SU-DHL-6 (cell line): ENCODE results near the gene LTBP1.
"Not testable (repeated sequence)": the region's sequence is repeated elsewhere in the genome, so short reads cannot be mapped to it uniquely, and the experiment has no call there.

ENCODE experiments used
- H2AFZ ChIP-seq: fragments of 200-600 bp; sonication (generic); 2 replicates; pipeline ENCODE4 v1.6.1; 2014; ENCODE audit warnings: low read depth, mild to moderate bottlenecking, moderate library complexity, mixed read lengths, antibody characterized with exemption, low read length; ENCODE audit not compliant: severe bottlenecking
- H3F3A ChIP-seq: fragments of 200-600 bp; shearing (Covaris generic); 2 replicates; pipeline ENCODE4 v1.6.0; 2016; ENCODE audit warnings: antibody characterized with exemption, mild to moderate bottlenecking; ENCODE audit not compliant: insufficient read depth
- H3K27ac ChIP-seq: fragments of 200-600 bp; sonication (generic); 2 replicates; pipeline ENCODE4 v1.5.1; 2016; ENCODE audit warnings: low read depth, mild to moderate bottlenecking, low read length, moderate library complexity, mixed read lengths
- H3K27me3 ChIP-seq: fragments of 200-600 bp; sonication (generic), shearing (Covaris generic); 2 replicates; pipeline ENCODE4 v1.6.0; 2014; ENCODE audit warnings: mild to moderate bottlenecking, low read length
- H3K36me3 ChIP-seq: fragments of 200-600 bp; sonication (generic); 2 replicates; pipeline ENCODE4 v1.6.1; 2014; ENCODE audit warnings: mild to moderate bottlenecking, low read length, mixed read lengths
- H3K4me2 ChIP-seq: fragments of 300-600, 200-600 bp; shearing (Covaris generic), sonication (generic); 2 replicates; pipeline ENCODE4 v1.6.0; 2014; ENCODE audit warnings: low read length, low read depth, mild to moderate bottlenecking; ENCODE audit not compliant: poor library complexity, severe bottlenecking
- H3K4me3 ChIP-seq: fragments of 200-600 bp; sonication (generic); 2 replicates; pipeline ENCODE4 v1.5.1; 2014; ENCODE audit warnings: antibody characterized with exemption, low read length, mild to moderate bottlenecking, mixed read lengths; ENCODE audit not compliant: insufficient read depth, poor library complexity, severe bottlenecking
- H3K79me2 ChIP-seq: fragments of 200-600 bp; sonication (generic); 2 replicates; pipeline ENCODE4 v1.6.1; 2014; ENCODE audit warnings: mild to moderate bottlenecking, low read length, moderate library complexity; ENCODE audit not compliant: insufficient read depth
- H3K9ac ChIP-seq: fragments of 200-600 bp; sonication (generic); 2 replicates; pipeline ENCODE4 v1.7.0; 2014; ENCODE audit warnings: mild to moderate bottlenecking, low read length
- H3K9me2 ChIP-seq: fragments of 200-600 bp; sonication (generic); replicated peaks from 2 replicates; pipeline ENCODE4 v1.6.1; 2014; ENCODE audit warnings: low read length; ENCODE audit not compliant: insufficient read depth
- H3K9me3 ChIP-seq: fragments of 200-600 bp; sonication (generic); 2 replicates; pipeline ENCODE4 v1.6.1; 2014; ENCODE audit warnings: low read length, mixed read lengths; ENCODE audit not compliant: insufficient read depth
- H4K20me1 ChIP-seq: fragments of 200-600 bp; sonication (generic); 2 replicates; pipeline ENCODE4 v1.6.1; 2014; ENCODE audit warnings: low read depth, mild to moderate bottlenecking, antibody characterized with exemption, low read length, moderate library complexity, mixed read lengths
- CTCF ChIP-seq: fragments of 200-600 bp; sonication (generic); IDR thresholded peaks from one replicate; pipeline ENCODE4 v1.5.1; 2017; ENCODE audit warnings: antibody characterized with exemption, mild to moderate bottlenecking, low read length, moderate library complexity; ENCODE audit not compliant: insufficient read depth, poor library complexity, severe bottlenecking
- EZH2phosphoT487 ChIP-seq: fragments of 200-600 bp; sonication (generic), shearing (Covaris generic); conservative IDR thresholded peaks from 2 replicates; pipeline ENCODE4 v1.6.1; 2018; ENCODE audit warnings: mild to moderate bottlenecking, antibody characterized with exemption, low read length, moderate library complexity, mixed read lengths

Gene LTBP1

GRCh38 chr2:33366473-33366872, 419.7 kb downstream of the LTBP1 start:
- no peaks in the 10 kb centered on the region for H3K9me2 ChIP-seq

GRCh38 chr2:33368524-33368923, 421.8 kb downstream of the LTBP1 start:
- H3K9ac ChIP-seq, H3K27ac ChIP-seq: not testable (repeated sequence)
- peaks cover 12% of the 10 kb centered on the region; the same call in 1 of the 2 replicates for H3F3A ChIP-seq

More at GRCh38 chr2:33366473-33366872, 419.7 kb downstream of the LTBP1 start:
- TF ChIP-seq EZH2phosphoT487 (no peak), CTCF (no peak)
- 0 out of 2 replicates have a peak, but pooled peaks cover 3% of the 10 kb centered on the region for H3F3A ChIP-seq
- no peak overlapping the region for H3K9ac ChIP-seq
- no peaks in the 10 kb centered on the region for H3K27me3 ChIP-seq
- H3K36me3 ChIP-seq, result peaks cover 39% of the 10 kb centered on the region
- no peak overlapping the region for H3K4me2 ChIP-seq
- H2AFZ ChIP-seq, result no peak overlapping the region
- H3K4me3 ChIP-seq, result no peak overlapping the region
- H4K20me1 ChIP-seq, result no peaks in the 10 kb centered on the region
- H3K79me2 ChIP-seq, result no peaks in the 10 kb centered on the region
- no peak overlapping the region for H3K27ac ChIP-seq
- no peaks in the 10 kb centered on the region for H3K9me3 ChIP-seq

GRCh38 chr2:33369191-33369590, 422.4 kb downstream of the LTBP1 start:
- Histone ChIP-seq H3K36me3 (peaks cover 15% of the 10 kb centered on the region), H3K9ac (no peak overlapping the region), H2AFZ (no peak overlapping the region), H3K79me2 (no peaks in the 10 kb centered on the region), H3K9me3 (no peaks in the 10 kb centered on the region), H3K9me2 (no peaks in the 10 kb centered on the region), H3K4me3 (no peak overlapping the region), H3K27me3 (no peaks in the 10 kb centered on the region), H3F3A (peaks cover 11% of the 10 kb centered on the region; the same call in 1 of the 2 replicates), H3K4me2 (no peak overlapping the region), H4K20me1 (no peaks in the 10 kb centered on the region), H3K27ac (no peak overlapping the region)
- TF ChIP-seq EZH2phosphoT487, result no peak
- TF ChIP-seq CTCF, result no peak

More at GRCh38 chr2:33368524-33368923, 421.8 kb downstream of the LTBP1 start:
- H3K79me2 ChIP-seq, H3K9me3 ChIP-seq, H3K4me2 ChIP-seq, H4K20me1 ChIP-seq, H3K9me2 ChIP-seq, H3K4me3 ChIP-seq, H3K27me3 ChIP-seq, H2AFZ ChIP-seq: not testable (repeated sequence)
- peaks cover 22% of the 10 kb centered on the region for H3K36me3 ChIP-seq

- Histone ChIP-seq H3F3A (peaks cover 11% of the 10 kb centered on the region; the same call in 1 of the 2 replicates), H4K20me1 (no peaks in the 10 kb centered on the region), H2AFZ (no peak overlapping the region), H3K9me3 (no peaks in the 10 kb centered on the region), H3K27me3 (no peaks in the 10 kb centered on the region), H3K36me3 (peaks cover 11% of the 10 kb centered on the region; the same call in 1 of the 2 replicates), H3K79me2 (no peaks in the 10 kb centered on the region), H3K9me2 (no peaks in the 10 kb centered on the region), H3K9ac (no peak overlapping the region), H3K4me3 (no peak overlapping the region), H3K27ac (no peak overlapping the region), H3K4me2 (no peak overlapping the region)
- no peak for TF ChIP-seq EZH2phosphoT487
- TF ChIP-seq CTCF, result no peak
Observed at GRCh38 chr2:33370636-33371265, 424.0 kb downstream of the LTBP1 start.
